GM19035 (cell line): ENCODE measurements around the gene OR5V1.
"Not testable (repeated sequence)": the region's sequence is repeated elsewhere in the genome, so short reads cannot be mapped to it uniquely, and the experiment has no call there.

Source experiments
- ATAC-seq: cut with Tn5 transposase; IDR thresholded peaks from one replicate; pipeline ENCODE4 v1.9.1; 2021; ENCODE audit not compliant: unreplicated experiment

Gene OR5V1

DNA sequence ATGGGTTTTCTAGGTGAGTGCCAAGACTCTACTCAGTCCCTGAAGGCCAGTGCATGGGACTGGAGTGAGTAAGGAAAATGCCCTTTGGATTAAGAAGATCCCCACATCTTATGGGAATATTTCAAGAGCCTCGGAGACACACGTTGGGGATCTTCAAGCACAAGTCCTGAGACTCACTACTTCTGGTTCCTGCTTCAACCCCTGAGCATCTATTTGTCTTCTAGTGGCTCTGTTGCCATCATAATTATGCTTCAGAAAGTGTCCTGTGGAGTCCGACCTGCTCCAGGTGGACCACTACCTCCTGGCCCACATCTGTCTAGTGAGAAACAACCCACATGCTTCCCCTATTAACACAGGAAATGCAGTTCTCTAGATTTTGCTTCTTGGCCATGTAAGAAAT is at the start of gene OR5V1:
Gene OR5V1 (minus strand): TSS at position 101 of the 400 bp plus-strand sequence. CDS start 12,670 bp downstream, outside the sequence.
- no peak for ATAC-seq

- no peak for ATAC-seq
Observed at GRCh38 chr6:29414588-29414987, 45.9 kb upstream of the OR5V1 start, which contains the start of gene OR12D1. Gene OR12D1 (plus strand): TSS chr6:29414928.

DNA sequence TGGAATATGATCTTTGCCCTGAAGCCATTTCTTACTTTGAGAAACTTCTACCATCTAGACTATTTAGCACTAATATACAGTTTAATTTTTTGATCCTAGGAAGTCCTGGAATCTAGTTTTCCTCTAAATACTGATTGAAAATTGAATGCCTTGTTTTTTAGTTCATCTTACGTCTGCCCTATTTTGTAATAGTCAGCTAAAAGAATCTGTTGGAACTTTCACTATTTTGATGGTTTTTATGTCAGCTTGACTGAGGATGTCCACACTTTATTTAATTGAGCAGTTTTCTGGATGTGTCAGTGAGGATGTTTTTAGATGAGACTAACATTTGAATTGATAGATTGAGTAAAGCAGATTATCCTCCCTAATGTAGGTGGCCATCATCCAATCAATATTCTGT is 35.1 kb upstream of the OR5V1 start:
- ATAC-seq = no peak

- no peak for ATAC-seq
Observed at GRCh38 chr6:29399525-29399924, 30.9 kb upstream of the OR5V1 start.

DNA sequence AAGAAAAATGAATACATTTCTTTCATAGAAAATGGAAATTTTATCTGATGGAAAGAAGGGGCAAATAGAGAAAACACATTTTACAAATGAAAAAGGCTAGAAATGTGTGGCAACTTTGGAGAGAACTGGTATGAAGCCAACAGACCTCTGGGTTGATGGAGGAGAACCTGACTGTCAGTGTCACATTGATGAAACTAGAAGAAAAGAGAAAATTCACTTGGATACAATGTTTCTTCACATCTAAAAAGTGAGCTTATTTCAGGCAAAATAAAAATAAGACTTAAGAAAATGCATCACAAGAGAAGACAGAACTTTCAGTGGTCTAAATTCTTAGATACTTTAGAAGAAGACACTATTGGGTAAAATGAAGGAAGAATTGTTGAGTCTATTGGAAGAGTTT is 26.7 kb upstream of the OR5V1 start, which contains the start of gene OR12D2:
Gene OR12D2 (plus strand): TSS at position 301 of the 400 bp plus-strand sequence. CDS start 1,069 bp downstream, outside the sequence.
- ATAC-seq = no peak

DNA sequence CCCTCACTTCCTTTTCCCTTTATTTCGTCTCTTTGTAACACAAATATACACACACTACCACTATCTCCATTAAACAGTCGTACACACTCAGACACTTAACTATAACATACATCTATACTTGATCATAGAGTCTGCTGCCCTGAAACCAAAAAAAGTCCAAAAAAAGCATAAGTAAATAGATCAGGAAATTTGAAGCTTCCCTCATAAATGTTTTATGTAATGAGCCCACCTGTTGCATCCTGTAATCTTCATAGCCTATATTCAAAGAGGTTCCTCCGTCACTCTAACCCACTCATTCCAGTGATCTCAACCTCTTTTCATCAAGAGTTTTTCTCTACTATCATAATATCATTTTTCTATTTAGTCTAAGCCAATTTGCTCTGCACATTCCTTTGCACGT is 19.9 kb upstream of the OR5V1 start:
- no peak for ATAC-seq

- ATAC-seq = no peak
Observed at GRCh38 chr6:29376003-29376402, 7.3 kb upstream of the OR5V1 start.

DNA sequence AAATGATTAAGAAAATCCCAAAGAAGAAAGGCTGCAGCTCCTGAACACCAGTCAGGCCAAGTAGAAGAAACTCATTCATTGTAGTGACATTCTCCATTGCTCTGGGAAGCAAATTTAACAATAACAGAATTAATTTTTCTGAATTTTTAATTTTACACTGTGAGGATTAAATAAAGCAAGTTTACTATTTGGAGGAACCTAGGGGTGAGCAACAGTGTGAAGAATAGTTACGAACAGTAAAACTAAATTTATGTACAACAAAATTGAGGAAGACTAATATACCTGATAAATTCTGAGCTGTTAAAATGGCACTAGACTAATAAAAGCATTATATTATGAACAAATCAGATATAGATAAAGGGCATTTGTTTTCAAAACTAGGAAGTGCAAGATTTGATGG is 6.5 kb upstream of the OR5V1 start, which contains the start of gene OR12D3:
Gene OR12D3 (minus strand): TSS at position 101 of the 400 bp plus-strand sequence. CDS start 4 bp downstream, at position 97.
- no peak for ATAC-seq

- ATAC-seq = no peak
Observed at GRCh38 chr6:29355603-29356002, 13.1 kb downstream of the OR5V1 start.

- ATAC-seq = no peak
Observed at GRCh38 chr6:29354980-29355379, 13.7 kb downstream of the OR5V1 start.

DNA sequence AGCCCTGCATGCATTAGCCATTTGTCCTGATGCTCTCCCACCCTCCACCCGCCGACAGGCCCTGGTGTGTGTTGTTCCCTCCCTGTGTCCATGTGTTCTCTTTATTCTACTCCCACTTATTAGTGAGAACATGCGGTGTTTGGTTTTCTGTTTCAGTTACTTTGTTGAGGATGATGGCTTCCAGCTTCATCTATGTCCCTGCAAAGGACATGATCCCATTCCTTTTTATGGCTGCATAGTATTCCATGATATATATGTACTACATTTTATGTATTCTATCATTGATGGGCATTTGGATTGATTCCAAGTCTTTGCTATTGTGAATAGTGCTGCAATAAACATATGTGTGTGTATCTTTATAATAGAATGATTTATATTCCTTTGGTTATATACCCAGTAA is 19.3 kb downstream of the OR5V1 start:
- ATAC-seq = not testable (repeated sequence)

DNA sequence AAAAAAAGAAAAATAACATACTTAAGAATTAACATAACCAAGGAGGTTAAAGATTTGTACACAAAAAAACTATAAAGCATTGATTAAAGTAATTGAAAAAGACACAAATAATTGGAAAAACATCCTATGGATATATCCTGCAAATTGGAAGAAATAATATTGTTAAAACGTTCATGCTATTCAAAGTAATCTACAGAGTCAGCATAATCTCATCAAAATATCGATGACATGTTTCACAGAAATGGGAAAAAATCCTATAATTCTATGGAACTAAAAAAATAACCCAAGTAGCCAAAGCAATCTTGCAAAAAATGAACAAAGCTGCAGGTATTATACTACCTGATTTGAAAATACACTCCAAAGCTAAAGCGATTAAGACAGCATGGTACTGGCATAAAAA is 23.3 kb downstream of the OR5V1 start:
- ATAC-seq = no peak

- ATAC-seq = no peak
Observed at GRCh38 chr6:29336269-29336668, 32.4 kb downstream of the OR5V1 start.

- no peak for ATAC-seq
Observed at GRCh38 chr6:29332676-29333075, 36.0 kb downstream of the OR5V1 start.

- no peak for ATAC-seq
Observed at GRCh38 chr6:29325777-29326176, 42.9 kb downstream of the OR5V1 start.

- ATAC-seq = not testable (repeated sequence)
Observed at GRCh38 chr6:29323332-29323731, 45.3 kb downstream of the OR5V1 start.

- no peak for ATAC-seq
Observed at GRCh38 chr6:29319931-29320330, 48.7 kb downstream of the OR5V1 start.
